ENCODE results near the gene SETD2. TPM values are rescaled to one million over a fixed set of nuclear protein-coding genes. Genes with fewer than 3 reads are reported as not detected.

The SETD2 gene
- total RNA-seq, 1 donor from 2014 or later, result 53.2 TPM

GRCh38 chr3:47006145-47006651 is 157.7 kb downstream of the SETD2 start:
- H3K27me3 Mint-ChIP-seq, result no peaks in the 10 kb centered on the region
- peak overlapping the region; percentile 8 for H3K27ac Mint-ChIP-seq
- H3K4me1 Mint-ChIP-seq (ENCODE audit: unreplicated experiment), result peaks cover 4% of the 10 kb centered on the region
- peaks cover 3% of the 10 kb centered on the region for H3K36me3 Mint-ChIP-seq
- no peak for DNase-seq (ENCODE audit: extremely low spot score, unreplicated experiment)
- no peak overlapping the region for H3K4me3 Mint-ChIP-seq
- H3K9me3 Mint-ChIP-seq, result no peaks in the 10 kb centered on the region
- TF ChIP-seq CTCF (conservative IDR thresholded peaks at IDR 0.05), result no peak

- TF ChIP-seq CTCF (conservative IDR thresholded peaks at IDR 0.05), result no peak
- no peaks in the 10 kb centered on the region for H3K27me3 Mint-ChIP-seq
- peak overlapping the region; percentile 8 for H3K27ac Mint-ChIP-seq
- H3K9me3 Mint-ChIP-seq, result no peaks in the 10 kb centered on the region
- H3K36me3 Mint-ChIP-seq, result peaks cover 3% of the 10 kb centered on the region
- no peak overlapping the region for H3K4me3 Mint-ChIP-seq
- DNase-seq (ENCODE audit: extremely low spot score, unreplicated experiment), result no peak
- peaks cover 4% of the 10 kb centered on the region for H3K4me1 Mint-ChIP-seq (ENCODE audit: unreplicated experiment)
Measured at GRCh38 chr3:47005212-47006144, 158.4 kb downstream of the SETD2 start.

GRCh38 chr3:47004369-47005211 is 159.3 kb downstream of the SETD2 start:
- no peaks in the 10 kb centered on the region for H3K27me3 Mint-ChIP-seq
- no peaks in the 10 kb centered on the region for H3K9me3 Mint-ChIP-seq
- TF ChIP-seq CTCF (conservative IDR thresholded peaks at IDR 0.05), result no peak
- H3K4me1 Mint-ChIP-seq (ENCODE audit: unreplicated experiment), result no peaks in the 10 kb centered on the region
- H3K27ac Mint-ChIP-seq, result no peak overlapping the region
- no peak for DNase-seq (ENCODE audit: extremely low spot score, unreplicated experiment)
- no peak overlapping the region for H3K4me3 Mint-ChIP-seq
- peaks cover 3% of the 10 kb centered on the region for H3K36me3 Mint-ChIP-seq

- H3K27ac Mint-ChIP-seq, result no peak overlapping the region
- H3K36me3 Mint-ChIP-seq, result peaks cover 3% of the 10 kb centered on the region
- H3K27me3 Mint-ChIP-seq, result no peaks in the 10 kb centered on the region
- no peak for DNase-seq (ENCODE audit: extremely low spot score, unreplicated experiment)
- no peak for TF ChIP-seq CTCF (conservative IDR thresholded peaks at IDR 0.05)
- no peaks in the 10 kb centered on the region for H3K9me3 Mint-ChIP-seq
- H3K4me3 Mint-ChIP-seq, result no peak overlapping the region
- H3K4me1 Mint-ChIP-seq (ENCODE audit: unreplicated experiment), result no peaks in the 10 kb centered on the region
Measured at GRCh38 chr3:47003461-47004368, 160.2 kb downstream of the SETD2 start.

GRCh38 chr3:47003056-47003410 is 160.9 kb downstream of the SETD2 start:
- Mint-ChIP-seq H3K4me3 (no peak overlapping the region), H3K27ac (no peak overlapping the region), H3K27me3 (no peaks in the 10 kb centered on the region), H3K9me3 (no peaks in the 10 kb centered on the region), H3K36me3 (peaks cover 3% of the 10 kb centered on the region), H3K4me1 (ENCODE audit: unreplicated experiment) (peaks cover 3% of the 10 kb centered on the region)
- no peak for TF ChIP-seq CTCF (conservative IDR thresholded peaks at IDR 0.05)
- no peak for DNase-seq (ENCODE audit: extremely low spot score, unreplicated experiment)
